Activated CD4-positive, alpha-beta T cell treated with anti-CD3 and anti-CD28 coated beads, Interleukin-2, Interleukin-4, amounts not matched to agents 100 ng/mL and 50 ng/mL, durations not matched to agents 16 hours and 8 hours (primary cell): ENCODE results near the gene MDM1.

Experiments used
- DNase-seq: peaks from one replicate; pipeline ENCODE4 v3.0.0-alpha.2; 2020; ENCODE audit warnings: low spot score

MDM1 gene

GRCh38 chr12:68356986-68357385, 24.8 kb upstream of the MDM1 start:
- DNase-seq: no peak

GRCh38 chr12:68356060-68356695, 24.0 kb upstream of the MDM1 start:
- DNase-seq: no peak

- no peak for DNase-seq
Measured at GRCh38 chr12:68354977-68355541, 22.9 kb upstream of the MDM1 start.

DNA sequence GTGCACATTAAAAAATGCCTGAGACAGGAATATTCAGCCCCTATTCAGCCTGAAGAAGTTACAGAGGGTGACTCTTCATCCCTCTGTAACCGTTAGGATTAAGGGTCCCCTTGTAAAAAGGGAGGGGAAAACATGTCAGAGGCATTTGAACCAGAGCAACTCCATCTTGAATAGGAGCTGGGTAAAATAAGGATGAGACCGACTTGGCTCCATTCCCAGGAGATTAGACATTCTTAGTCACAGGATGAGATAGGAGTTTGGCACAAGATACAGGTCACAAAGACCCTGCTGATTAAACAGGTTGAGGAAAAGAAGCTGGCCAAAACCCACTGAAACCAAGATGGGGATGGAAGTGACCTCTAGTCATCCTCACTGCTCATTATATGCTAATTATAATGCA, 19.9 kb upstream of the MDM1 start:
- DNase-seq: no peak

DNA sequence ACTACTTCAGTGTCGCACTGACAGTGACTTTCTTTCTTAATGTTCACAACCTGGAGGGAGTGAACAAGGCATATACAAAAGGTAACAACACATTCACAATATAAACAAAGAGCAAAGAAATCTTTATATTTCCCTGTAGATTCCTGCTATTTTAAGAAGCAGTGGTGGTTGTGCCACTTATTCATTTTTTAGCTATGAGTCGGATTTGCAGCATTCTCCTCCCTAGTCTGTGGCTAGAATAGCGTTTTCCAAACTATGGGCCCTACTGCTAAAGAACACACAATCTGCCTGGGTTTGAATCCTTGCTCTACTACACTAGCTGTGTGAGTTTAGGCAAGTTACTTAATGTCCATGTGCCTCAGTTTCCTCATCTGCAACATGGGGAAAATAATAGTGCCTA, 18.6 kb upstream of the MDM1 start:
- DNase-seq: no peak

GRCh38 chr12:68349921-68350606, 17.9 kb upstream of the MDM1 start:
- DNase-seq: no peak

GRCh38 chr12:68349220-68349621, 17.1 kb upstream of the MDM1 start:
- no peak for DNase-seq

DNA sequence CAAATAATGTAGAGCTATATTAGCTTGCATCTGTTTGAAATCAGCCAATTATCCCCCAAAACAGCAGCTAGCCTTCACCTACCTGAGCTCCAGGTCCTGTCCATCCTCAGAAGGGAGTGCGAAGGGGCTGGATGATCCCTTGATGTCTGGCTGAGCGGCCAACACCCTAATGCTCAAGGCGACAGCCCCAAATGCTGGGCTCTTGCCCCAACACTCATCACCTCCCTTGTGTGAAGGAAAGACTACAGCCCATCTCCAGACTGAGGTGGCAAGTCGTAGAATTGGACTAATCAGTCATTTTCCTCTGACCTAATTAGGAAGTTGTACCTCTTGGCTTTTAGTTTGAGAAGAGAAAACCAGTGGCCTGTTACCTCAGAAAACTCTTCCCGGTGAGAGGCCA, 16.3 kb upstream of the MDM1 start:
- no peak for DNase-seq

- no peak for DNase-seq
Measured at GRCh38 chr12:68345763-68346162, 13.6 kb upstream of the MDM1 start.

DNA sequence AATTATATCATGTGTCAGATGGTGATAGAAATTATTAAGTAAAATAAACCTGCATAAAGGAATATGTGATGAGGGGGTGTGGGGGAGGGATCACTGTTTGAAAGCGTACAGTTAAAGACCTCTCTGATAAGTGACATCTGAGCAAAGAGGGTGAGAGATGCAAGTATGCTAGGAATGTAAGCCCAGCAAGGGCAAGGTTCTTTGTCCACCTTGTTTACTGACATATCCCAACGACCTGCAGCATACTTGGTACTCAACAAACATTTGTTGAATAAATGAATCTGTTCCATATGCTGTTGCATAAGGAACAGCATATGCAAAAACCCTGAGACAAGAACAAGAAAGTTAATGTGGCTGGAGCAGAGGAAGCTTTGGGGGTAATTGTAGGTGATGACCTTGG, 12.0 kb upstream of the MDM1 start:
- no peak for DNase-seq

DNA sequence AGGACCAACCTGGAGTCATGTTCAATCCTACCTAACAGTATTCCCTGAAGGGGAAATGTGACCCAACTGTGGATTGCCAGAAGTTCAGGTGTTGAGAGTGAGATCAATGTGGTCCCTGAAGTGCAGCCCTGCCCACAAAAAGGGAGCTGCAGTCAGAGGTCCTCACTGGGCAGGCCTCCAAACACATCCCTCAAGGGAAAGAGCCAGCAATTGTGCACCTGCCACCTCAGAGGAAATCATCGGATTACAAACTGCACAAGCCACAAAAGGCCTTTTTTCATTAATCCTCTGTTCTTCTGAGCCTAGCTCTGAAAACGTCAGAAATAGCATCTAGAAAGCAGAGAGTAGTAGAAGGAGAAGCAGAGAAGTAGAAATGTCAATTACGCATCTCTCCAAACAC, 10.8 kb upstream of the MDM1 start:
- DNase-seq: no peak

DNA sequence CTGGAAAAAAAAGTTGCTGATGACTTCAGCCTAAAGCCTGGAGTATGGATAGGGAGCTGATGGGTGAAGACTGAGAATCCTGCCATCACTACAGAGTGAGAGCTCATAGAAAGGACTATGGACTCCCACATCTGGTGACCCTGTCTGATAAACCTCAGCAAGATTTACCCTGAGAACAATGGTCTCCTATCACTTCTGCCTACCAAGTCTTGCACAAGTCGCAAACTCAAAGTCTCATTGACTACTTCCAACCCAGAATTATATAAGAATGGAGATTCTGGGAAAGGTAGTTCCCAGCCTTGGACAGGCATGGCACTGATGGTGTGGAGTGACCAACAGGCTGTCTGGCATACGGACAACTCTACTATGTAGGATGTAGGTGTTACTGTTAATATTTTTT, 9.7 kb upstream of the MDM1 start:
- no peak for DNase-seq

DNA sequence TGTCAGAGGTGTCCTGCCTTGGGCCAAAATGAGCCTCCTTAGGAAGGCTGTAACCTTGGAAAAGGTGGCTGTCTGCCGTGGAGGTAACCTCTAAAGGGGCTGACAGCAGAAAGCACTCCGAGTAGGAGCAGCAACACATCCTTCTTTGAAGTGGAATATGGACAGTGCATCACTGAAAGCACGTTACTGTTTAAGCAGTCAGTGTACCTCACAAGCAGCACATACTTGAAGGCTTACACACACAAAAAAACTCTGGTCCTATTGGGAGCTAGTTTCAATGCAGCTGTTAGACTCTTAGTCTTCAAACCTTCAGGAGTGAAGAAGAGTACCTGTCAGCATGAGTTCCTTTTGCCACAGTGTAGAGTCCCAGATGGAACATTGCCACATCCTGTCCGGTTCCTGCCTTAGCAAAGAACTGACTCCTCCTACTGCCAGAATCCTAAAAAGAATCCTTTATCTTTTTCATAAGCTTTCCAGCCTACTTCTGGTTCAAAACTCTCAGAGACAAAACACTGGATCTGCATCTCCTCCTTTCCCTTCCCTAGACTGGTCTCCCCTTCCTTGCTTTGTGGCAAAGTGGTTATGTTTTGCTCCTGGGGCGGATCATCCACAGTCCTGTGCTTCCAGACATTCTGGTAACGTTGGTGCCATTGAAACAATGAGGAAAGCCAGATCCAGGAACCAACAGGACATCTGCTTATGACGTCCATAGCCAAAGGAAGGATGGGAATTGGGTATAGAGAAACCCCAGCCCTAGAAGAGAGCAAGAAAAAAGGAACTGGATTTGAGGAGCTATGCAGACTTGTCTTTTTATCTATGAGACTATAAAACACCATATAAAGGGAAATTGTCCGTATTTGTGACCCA, 8.5 kb upstream of the MDM1 start:
- no peak for DNase-seq

DNA sequence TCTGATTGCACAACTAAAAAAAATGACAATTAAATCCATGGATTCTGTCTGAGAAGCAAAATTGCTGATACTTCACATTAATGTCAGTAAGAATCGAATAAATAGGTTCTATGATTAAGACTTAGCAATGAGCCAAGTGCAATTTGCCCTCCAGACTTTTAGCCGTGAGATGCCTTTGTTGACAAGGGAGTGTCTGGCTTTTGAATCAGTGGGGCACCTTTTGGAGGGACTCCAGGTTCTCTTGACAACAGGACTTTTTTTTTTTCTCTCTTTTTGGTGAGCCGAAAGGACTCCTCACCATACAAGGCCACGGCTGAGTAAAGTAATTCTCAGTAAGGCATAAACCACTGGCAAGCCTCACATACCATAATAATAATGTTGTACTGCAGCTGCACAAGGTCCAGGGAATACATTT, 4.7 kb upstream of the MDM1 start:
- DNase-seq: no peak

GRCh38 chr12:68335462-68335861, 3.3 kb upstream of the MDM1 start:
- no peak for DNase-seq

GRCh38 chr12:68334132-68334531, 2.0 kb upstream of the MDM1 start:
- peak; percentile 40 for DNase-seq

DNA sequence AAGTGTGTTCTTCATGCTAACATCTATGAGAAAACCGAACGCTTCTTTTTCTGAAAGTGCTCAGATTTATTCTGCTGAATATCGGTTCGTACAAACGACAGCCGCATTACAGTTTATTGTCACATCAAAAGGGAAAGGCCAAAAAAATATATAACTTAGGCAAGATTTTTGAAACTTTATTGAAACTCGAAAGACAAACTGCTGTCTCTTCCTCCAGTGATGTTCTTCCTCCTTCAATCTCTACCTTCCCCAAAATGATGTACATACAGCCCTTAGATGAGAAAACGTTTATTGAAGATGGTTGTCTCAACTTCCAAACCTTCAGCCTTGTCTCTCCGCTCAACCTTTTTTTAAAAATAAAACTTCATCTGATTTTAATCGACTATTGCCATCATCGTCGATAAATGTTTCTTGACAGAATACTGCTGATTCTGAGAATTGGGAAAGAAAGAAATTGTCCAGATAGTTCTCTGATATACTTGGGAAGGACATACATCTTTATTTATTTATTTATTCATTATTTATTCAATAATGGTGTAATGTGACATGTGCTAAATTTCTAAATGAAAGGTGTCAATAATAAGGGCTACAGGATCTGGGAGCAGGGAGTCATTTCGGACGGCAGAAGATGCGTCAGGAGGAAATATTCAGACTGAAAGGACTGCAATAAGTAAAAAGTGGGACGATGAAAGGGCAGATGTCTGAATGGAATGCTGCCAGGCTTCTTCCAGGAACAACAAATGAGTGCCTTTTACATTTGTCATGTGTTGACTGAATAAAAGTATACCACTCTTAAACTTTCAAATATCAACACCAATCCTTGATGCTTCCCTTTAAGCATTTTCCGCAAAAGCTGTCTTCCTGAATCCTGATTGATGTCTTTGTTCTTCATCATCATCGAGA, 817 bp upstream of the MDM1 start:
- DNase-seq: no peak

DNA sequence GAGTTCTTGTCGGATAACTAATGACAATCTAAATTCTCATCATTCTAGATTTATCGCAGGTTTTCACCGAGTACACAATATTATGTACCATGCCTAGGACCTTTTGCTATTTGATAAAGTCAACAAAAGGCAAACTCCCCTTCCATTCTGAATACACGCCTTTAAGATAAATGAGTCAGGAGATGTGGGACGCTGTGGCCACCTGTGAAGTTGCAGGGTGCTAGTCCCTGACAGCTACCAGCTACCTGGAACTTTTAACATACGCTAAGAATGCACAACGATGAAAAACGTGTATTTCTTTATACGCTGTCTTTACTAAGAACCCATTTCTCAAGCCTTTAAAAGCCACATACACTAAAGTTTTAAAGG, 678 bp downstream of the MDM1 start:
- peak; percentile 32 for DNase-seq

DNA sequence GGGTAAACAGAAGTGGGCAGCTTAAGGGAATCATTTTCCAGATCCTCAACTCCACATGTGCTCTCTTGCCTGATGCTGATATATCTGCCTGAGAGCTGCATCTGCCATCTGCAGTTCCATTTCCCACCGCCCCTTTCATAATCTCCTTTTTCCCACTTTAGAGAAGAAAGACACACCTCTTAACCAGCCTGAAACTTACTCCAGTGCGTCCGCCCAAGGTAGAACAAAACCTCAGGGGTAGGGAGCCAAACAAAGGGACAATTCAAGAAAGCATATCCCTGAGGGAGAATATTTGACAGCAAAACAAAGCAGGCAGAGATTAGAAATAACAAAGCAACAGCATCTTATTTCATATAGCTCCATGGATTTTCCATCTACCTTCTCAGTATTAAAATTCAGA, 4.3 kb downstream of the MDM1 start:
- no peak for DNase-seq

DNA sequence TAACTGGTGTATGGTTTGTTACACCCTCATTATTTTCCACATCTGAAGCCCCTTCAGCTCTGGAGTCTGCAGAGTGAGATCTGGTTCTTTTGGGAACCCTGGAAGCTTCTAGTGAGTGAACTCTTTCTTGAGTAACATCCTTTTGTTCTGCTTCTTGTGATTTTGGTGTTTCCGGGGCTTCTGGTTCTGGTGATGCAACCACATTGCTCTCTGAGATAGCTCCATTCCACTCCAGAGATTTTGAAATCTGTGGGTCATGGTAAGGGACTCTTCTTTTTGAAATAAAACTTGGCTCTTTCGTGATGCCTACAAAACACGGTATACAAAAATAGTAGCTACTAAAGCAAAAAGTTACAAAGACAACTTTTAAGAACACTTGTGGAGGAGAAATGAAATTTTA, 5.4 kb downstream of the MDM1 start:
- no peak for DNase-seq

DNA sequence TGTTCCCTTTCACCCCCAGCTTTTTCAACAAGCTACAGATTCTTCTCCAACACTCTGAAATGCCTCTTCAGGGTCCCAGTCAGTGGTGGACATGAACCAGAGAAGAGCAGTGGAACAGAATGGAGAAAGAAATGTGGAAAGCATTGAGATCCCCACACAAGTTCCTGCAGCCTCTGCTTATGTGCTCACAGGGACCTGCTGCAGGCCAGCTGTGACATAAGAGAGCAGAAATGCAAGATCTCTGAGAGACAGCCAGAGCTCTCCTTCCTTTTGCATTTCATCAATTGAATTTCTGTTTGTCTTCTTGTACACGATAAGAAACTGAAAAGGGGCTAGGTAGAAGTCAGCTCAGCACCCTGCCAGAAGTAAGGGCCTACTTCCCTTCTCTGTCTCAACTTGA, 6.2 kb downstream of the MDM1 start:
- DNase-seq: no peak

GRCh38 chr12:68324531-68324930, 7.6 kb downstream of the MDM1 start:
- DNase-seq: no peak
